ENCODE results near the gene TUBA3E. TPM values are rescaled to one million over a fixed set of nuclear protein-coding genes. Genes with fewer than 3 reads are reported as not detected.
"Not testable (repeated sequence)": the region's sequence is repeated elsewhere in the genome, so short reads cannot be mapped to it uniquely, and the experiment has no call there.

Gene TUBA3E
- total and polyA plus RNA-seq, 3 experiments from 2014 or later: not detected

DNA sequence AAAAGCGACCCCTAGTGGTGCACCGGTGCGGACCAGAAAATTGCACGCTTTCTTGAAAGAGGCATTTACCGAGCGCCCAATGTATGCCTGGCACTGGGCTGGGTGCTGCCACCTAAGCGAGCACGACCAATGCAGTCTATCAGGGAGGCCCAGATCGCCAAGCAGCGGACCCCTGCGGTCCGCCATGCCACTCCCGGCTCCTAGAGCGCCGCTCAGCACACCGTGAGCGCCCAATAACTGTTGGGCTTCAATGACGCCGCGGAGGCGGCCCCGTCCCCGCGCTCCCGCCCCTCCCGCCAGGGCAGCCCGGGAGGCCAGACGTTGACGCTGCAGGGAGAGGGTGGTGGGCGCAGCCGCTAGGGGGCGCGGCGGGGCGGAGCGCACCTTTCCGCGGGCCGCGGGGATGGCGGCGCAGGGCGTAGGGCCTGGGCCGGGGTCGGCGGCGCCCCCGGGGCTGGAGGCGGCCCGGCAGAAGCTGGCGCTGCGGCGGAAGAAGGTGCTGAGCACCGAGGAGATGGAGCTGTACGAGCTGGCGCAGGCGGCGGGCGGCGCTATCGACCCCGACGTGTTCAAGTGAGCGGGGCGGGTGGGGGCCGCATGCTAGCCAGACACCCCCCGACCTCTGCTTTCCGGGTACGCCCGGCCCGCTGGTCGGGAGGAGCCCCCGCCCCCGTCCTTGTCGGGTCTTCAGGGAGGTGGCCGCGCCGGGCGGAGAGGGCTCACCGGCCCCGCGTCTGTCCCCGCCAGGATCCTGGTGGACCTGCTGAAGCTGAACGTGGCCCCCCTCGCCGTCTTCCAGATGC is 16.2 kb downstream of the TUBA3E start, which contains the start of gene MZT2B:
MZT2B (plus strand) TSS at position 383 of the 803 bp plus-strand sequence; CDS start at position 404, 21 bp downstream.
- H3K27ac Mint-ChIP-seq: peak within 1 kb of the TSS; percentile 93 to 98 (median 95)
- peak; percentile 86 to 94 (median 91) for DNase-seq

DNA sequence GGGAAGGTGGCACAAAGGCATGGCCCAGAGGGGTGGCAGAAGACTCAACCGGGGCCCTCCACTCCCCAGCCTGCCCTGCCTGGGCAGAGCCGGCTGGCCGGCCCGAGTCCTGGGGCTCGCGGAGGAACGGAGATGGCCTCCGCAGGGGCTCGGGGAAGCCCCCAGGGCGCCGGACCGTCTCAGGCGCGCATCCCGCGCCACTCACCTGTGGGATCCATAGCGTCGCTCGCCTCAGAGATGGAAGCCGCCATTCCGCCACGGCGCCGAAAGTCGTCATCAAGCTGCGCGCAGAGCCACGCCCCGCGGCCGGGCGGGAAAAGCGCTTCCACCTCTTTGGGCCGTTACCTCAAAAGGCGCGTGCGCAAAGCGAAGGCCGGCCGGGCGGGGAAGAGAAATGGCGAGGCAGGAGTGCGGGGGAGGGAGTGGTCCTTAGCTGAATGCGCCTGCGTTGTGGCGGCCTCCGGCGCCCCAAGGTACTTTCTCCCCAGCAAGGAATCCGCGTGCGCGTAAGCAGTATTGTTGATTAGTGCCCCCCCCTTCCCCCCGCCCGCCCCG is 16.8 kb downstream of the TUBA3E start, which contains the start of gene SMPD4:
SMPD4 (minus strand) TSS at position 278 of the 555 bp plus-strand sequence. CDS start 5,010 bp downstream, outside the sequence.
- H3K9me3 ChIP-seq (ENCODE audit: low read length): no peaks in the 10 kb centered on the region
- DNase-seq: peak; percentile 97 to 99 (median 98)
- peaks cover 0 to 23% (median 3%) of the 10 kb centered on the region in 3 donors for H3K36me3 Mint-ChIP-seq
- ChIA-PET CTCF (interaction anchor here (0.7 to 2.6 kb wide), 9 partner anchors 10 to 1311 kb away, joined by 3 to 21 read pairs (median 5); partner anchors contain the start of genes IMP4 and PTPN18), POLR2A (interaction anchor here (0.7 to 3.3 kb wide), 4 partner anchors 156 to 1311 kb away, joined by 3 to 40 read pairs (median 4); partner anchors contain the start of gene IMP4)
- no peaks in the 10 kb centered on the region for H3K36me3 ChIP-seq (ENCODE audit: insufficient read depth, low read length)
- peak within 1 kb of the TSS; percentile 89 to 97 (median 91) for H3K4me3 Mint-ChIP-seq
- H3K4me1 ChIP-seq (ENCODE audit: insufficient read depth, low read length): peaks cover 23% of the 10 kb centered on the region
- peak within 1 kb of the TSS; percentile 94 for H3K4me3 ChIP-seq (ENCODE audit: low read length)
- H3K4me1 Mint-ChIP-seq: peaks cover 18 to 44% (median 25%) of the 10 kb centered on the region in 3 donors
- no peaks in the 10 kb centered on the region for H3K9me3 Mint-ChIP-seq
- H3K27ac Mint-ChIP-seq: peak within 1 kb of the TSS; percentile 93 to 98 (median 95)
- H3K27ac ChIP-seq (ENCODE audit: low read depth, low read length): peak within 1 kb of the TSS; percentile 90
- H3K27me3 ChIP-seq (ENCODE audit: insufficient read depth, low read length, poor library complexity, severe bottlenecking): no peaks in the 10 kb centered on the region
- H3K27me3 Mint-ChIP-seq: peaks cover 0 to 4% of the 10 kb centered on the region in 2 donors

More for the DNA sequence above, 16.2 kb downstream of the TUBA3E start, which contains the start of gene MZT2B:
- H3K4me3 Mint-ChIP-seq: peak within 1 kb of the TSS; percentile 89 to 97 (median 91)
- H3K9me3 Mint-ChIP-seq; H3K27me3 Mint-ChIP-seq; H3K9me3 ChIP-seq (ENCODE audit: low read length); H3K36me3 ChIP-seq (ENCODE audit: insufficient read depth, low read length); H3K27me3 ChIP-seq (ENCODE audit: insufficient read depth, low read length, poor library complexity, severe bottlenecking): not testable (repeated sequence)
- H3K36me3 Mint-ChIP-seq: peaks cover 0 to 19% (median 5%) of the 10 kb centered on the region in 3 donors
- H3K4me1 Mint-ChIP-seq: peaks cover 18 to 42% (median 25%) of the 10 kb centered on the region in 3 donors
- ChIA-PET POLR2A (interaction anchor here (0.6 to 3.3 kb wide), 6 partner anchors 155 to 1313 kb away, joined by 3 to 40 read pairs (median 4); partner anchors contain the start of gene IMP4), CTCF (interaction anchor here (0.9 to 2.6 kb wide), 7 partner anchors 151 to 1311 kb away, joined by 3 to 21 read pairs (median 6); partner anchors contain the start of genes IMP4 and PTPN18)
- peaks cover 23% of the 10 kb centered on the region for H3K4me1 ChIP-seq (ENCODE audit: insufficient read depth, low read length)
- H3K27ac ChIP-seq (ENCODE audit: low read depth, low read length): peak within 1 kb of the TSS; percentile 90
- peak within 1 kb of the TSS; percentile 94 for H3K4me3 ChIP-seq (ENCODE audit: low read length)

DNA sequence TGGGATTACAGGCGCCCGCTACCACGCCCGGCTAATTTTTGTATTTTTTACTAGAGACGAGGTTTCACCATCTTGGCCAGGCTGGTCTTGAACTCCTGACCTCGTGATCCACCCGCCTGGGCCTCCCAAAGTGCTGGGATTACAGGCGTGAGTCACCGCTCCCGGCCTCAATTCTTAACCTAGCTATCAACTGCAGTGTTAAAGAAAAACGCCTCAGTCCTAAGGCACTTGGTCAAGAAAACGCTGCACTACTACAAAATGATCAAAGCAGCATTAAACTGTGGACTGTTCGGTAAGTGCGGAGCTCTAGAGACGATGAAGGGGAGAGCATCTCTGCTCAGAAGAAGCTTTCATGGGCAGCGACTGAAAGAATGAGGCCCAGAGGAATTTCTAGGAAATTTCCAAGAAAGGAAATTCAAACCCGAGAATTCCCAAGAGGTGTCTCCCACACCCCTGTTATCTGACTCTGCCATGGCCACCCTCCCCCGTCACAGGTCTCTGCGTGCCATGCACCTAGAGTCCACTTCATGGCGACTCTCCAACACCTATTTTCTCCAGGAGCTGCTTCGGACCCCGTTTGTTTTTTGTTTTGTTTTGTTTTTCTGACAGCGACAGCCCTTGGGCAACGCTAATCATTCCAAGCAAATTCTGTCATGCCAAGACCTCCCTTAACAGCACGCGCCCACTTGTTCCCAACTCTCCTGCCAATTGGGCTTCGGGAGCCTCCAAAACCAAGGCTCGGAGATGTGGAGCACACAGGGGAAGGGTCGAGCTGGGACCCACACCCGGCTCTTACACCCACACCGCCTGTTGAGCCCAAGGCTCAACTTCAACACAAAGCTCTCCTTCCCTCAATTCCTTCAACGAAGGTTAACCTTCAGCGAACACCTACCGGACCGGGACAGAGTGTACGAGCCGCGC is 17.6 kb downstream of the TUBA3E start:
- ChIA-PET POLR2A (interaction anchor here (0.7 to 3.3 kb wide), 4 partner anchors 156 to 1312 kb away, joined by 3 to 40 read pairs (median 4); partner anchors contain the start of gene IMP4), CTCF (interaction anchor here (0.7 to 2.6 kb wide), 9 partner anchors 10 to 1312 kb away, joined by 3 to 21 read pairs (median 5); partner anchors contain the start of genes IMP4 and PTPN18)
- Histone ChIP-seq H3K4me3 (ENCODE audit: low read length) (peak overlapping the region; percentile 94), H3K27ac (ENCODE audit: low read depth, low read length) (peak overlapping the region; percentile 90), H3K4me1 (ENCODE audit: insufficient read depth, low read length) (peaks cover 23% of the 10 kb centered on the region)
- not testable (repeated sequence) for H3K27me3 Mint-ChIP-seq; H3K9me3 Mint-ChIP-seq; H3K9me3 ChIP-seq (ENCODE audit: low read length); DNase-seq; H3K36me3 ChIP-seq (ENCODE audit: insufficient read depth, low read length); H3K27me3 ChIP-seq (ENCODE audit: insufficient read depth, low read length, poor library complexity, severe bottlenecking)
- Mint-ChIP-seq H3K4me1 (peaks cover 22 to 45% (median 27%) of the 10 kb centered on the region in 3 donors), H3K27ac (peak overlapping the region; percentile 93 to 98 (median 95)), H3K36me3 (peaks cover 0 to 27% (median 5%) of the 10 kb centered on the region in 3 donors), H3K4me3 (peak overlapping the region; percentile 89 to 97 (median 91))

DNA sequence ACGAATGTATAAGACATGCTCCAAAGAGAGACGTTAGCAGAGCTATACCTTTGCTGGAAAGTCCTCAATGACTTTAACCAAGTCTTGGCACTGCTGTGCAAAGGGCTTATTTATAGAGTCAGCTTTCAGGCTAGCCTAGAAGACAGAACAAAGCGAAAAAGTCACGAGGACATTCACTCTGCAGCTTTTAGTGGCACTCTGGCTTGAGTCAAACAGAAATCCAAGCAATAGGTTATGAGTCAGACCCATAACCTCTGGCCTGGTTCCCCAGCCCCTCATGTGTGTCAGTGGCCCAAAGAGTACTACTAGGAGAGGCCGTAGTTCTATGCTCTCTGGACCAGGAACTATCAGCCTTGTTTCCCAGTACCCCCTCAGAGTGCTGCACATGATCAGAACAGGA is 23.4 kb downstream of the TUBA3E start:
- H3K27ac ChIP-seq (ENCODE audit: low read depth, low read length); H3K9me3 ChIP-seq (ENCODE audit: low read length); H3K36me3 ChIP-seq (ENCODE audit: insufficient read depth, low read length); H3K27me3 ChIP-seq (ENCODE audit: insufficient read depth, low read length, poor library complexity, severe bottlenecking); DNase-seq; CTCF ChIA-PET; H3K9me3 Mint-ChIP-seq; H3K4me3 ChIP-seq (ENCODE audit: low read length); POLR2A ChIA-PET; H3K4me1 ChIP-seq (ENCODE audit: insufficient read depth, low read length); H3K27me3 Mint-ChIP-seq: not testable (repeated sequence)
- H3K27ac Mint-ChIP-seq: peak overlapping the region in 1 of 8 donors; percentile 56
- H3K4me3 Mint-ChIP-seq: peak overlapping the region in 1 of 7 donors; percentile 11
- peaks cover 0 to 64% (median 6%) of the 10 kb centered on the region in 3 donors for H3K36me3 Mint-ChIP-seq
- peaks cover 7 to 16% (median 9%) of the 10 kb centered on the region in 3 donors for H3K4me1 Mint-ChIP-seq

DNA sequence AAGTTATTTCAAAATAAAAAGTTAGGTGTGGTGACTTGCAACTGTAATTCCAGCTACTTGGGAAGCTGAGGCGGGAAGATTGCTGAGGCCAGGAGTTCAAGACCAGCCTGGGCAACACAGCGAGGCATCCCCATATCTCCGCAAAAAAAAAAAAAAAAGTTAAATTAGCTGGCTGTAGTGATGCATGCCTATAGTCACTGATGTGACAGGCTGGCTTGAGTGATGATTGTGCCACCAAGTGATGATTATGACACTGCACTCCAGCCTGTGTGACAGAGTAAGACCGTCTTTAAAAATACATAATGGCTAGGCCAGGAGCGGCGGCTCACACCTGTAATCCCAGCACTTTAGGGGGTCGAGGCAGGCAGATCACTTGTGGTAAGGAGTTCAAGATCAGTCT is 28.3 kb downstream of the TUBA3E start:
- ChIA-PET POLR2A (no interaction called here), CTCF (interaction anchor here (1.6 kb wide), 1 partner anchor 163 kb away, joined by 5 read pairs; no protein-coding TSS in a partner anchor)
- H3K4me3 Mint-ChIP-seq: no peak overlapping the region
- H3K27ac Mint-ChIP-seq: no peak overlapping the region
- Histone ChIP-seq H3K4me1 (ENCODE audit: insufficient read depth, low read length) (no peaks in the 10 kb centered on the region), H3K4me3 (ENCODE audit: low read length) (no peak overlapping the region), H3K36me3 (ENCODE audit: insufficient read depth, low read length) (peaks cover 8% of the 10 kb centered on the region), H3K27me3 (ENCODE audit: insufficient read depth, low read length, poor library complexity, severe bottlenecking) (no peaks in the 10 kb centered on the region), H3K9me3 (ENCODE audit: low read length) (no peaks in the 10 kb centered on the region), H3K27ac (ENCODE audit: low read depth, low read length) (no peak overlapping the region)
- no peak for DNase-seq
- no peaks in the 10 kb centered on the region for H3K9me3 Mint-ChIP-seq
- H3K4me1 Mint-ChIP-seq: peaks cover 0 to 1% (median 0%) of the 10 kb centered on the region in 3 donors
- H3K36me3 Mint-ChIP-seq: peaks cover 4 to 83% (median 15%) of the 10 kb centered on the region in 3 donors
- H3K27me3 Mint-ChIP-seq: no peaks in the 10 kb centered on the region

DNA sequence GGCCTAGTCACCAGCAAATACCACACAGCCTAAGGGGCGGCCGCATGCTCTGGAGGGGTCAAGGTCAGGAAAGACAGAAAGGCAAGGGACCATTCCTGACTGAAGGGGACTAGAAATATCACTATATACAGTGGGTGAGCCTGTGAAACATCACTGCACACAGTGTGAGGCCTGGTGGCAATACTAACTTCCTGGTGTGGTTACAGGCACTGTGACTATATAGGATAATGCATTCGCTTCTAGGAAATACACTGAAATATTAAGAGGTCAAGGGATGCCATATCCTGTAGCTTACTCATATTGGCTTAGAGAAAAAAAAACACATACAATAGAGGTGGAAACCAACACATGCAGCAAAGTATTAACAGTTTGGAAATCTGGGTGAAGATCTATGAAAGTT is 29.1 kb downstream of the TUBA3E start:
- H3K9me3 Mint-ChIP-seq; DNase-seq; H3K27me3 ChIP-seq (ENCODE audit: insufficient read depth, low read length, poor library complexity, severe bottlenecking); H3K4me3 ChIP-seq (ENCODE audit: low read length); H3K4me1 Mint-ChIP-seq; H3K36me3 ChIP-seq (ENCODE audit: insufficient read depth, low read length); H3K4me1 ChIP-seq (ENCODE audit: insufficient read depth, low read length); POLR2A ChIA-PET; H3K27ac Mint-ChIP-seq; H3K27me3 Mint-ChIP-seq; CTCF ChIA-PET; H3K9me3 ChIP-seq (ENCODE audit: low read length); H3K4me3 Mint-ChIP-seq; H3K27ac ChIP-seq (ENCODE audit: low read depth, low read length): not testable (repeated sequence)
- peaks cover 9 to 83% (median 17%) of the 10 kb centered on the region in 3 donors for H3K36me3 Mint-ChIP-seq

DNA sequence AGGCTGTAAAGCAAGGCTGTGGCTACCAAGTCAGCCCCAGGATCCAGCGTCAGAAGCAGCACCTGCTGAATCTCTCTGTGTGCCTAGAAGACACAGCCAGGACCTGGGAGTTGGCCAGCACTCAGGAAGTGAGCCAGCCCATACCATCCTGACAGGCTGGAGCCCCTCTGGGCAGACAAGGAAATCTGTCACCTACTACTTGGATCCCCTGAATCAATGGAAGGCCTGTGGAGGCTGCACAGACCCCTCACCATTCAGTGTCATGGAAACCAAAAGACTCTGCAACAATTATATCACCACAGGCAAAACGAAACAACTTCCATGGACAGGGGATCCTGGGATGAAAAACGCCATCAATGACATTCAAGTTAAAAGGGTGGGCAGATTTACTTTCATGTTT is 31.6 kb downstream of the TUBA3E start:
- CTCF ChIA-PET; H3K27me3 ChIP-seq (ENCODE audit: insufficient read depth, low read length, poor library complexity, severe bottlenecking); H3K4me1 Mint-ChIP-seq; POLR2A ChIA-PET; H3K4me3 ChIP-seq (ENCODE audit: low read length); DNase-seq; H3K9me3 Mint-ChIP-seq; H3K27me3 Mint-ChIP-seq; H3K27ac ChIP-seq (ENCODE audit: low read depth, low read length); H3K4me3 Mint-ChIP-seq; H3K4me1 ChIP-seq (ENCODE audit: insufficient read depth, low read length); H3K9me3 ChIP-seq (ENCODE audit: low read length): not testable (repeated sequence)
- peaks cover 11% of the 10 kb centered on the region for H3K36me3 ChIP-seq (ENCODE audit: insufficient read depth, low read length)
- Mint-ChIP-seq H3K36me3 (peaks cover 9 to 78% (median 15%) of the 10 kb centered on the region in 3 donors), H3K27ac (peak overlapping the region in 1 of 8 donors; percentile 54)
